GM18909 (cell line): ENCODE measurements around the gene CAPN3.
"Not testable (repeated sequence)": the region's sequence is repeated elsewhere in the genome, so short reads cannot be mapped to it uniquely, and the experiment has no call there.

Experiments
- ATAC-seq: cut with Tn5 transposase; IDR thresholded peaks from one replicate; pipeline ENCODE4 v1.9.1; 2021; ENCODE audit warnings: mild to moderate bottlenecking; ENCODE audit not compliant: unreplicated experiment, poor library complexity

CAPN3 gene

DNA sequence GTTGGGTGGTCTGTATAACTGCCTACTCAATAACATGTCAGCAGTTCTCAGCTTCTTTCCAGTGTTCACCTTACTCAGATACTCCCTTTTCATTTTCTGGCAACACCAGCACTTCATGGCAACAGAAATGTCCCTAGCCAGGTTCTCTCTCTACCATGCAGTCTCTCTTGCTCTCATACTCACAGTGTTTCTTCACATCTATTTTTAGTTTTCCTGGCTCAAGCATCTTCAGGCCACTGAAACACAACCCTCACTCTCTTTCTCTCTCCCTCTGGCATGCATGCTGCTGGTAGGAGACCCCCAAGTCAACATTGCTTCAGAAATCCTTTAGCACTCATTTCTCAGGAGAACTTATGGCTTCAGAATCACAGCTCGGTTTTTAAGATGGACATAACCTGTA, at the start of gene CAPN3:
Gene CAPN3 (plus strand): TSS at position 253 of the 400 bp plus-strand sequence. CDS start 305 bp downstream, outside the sequence.
- ATAC-seq: no peak

- no peak for ATAC-seq
Measured at GRCh38 chr15:42313463-42313862, 45.8 kb upstream of the CAPN3 start.

DNA sequence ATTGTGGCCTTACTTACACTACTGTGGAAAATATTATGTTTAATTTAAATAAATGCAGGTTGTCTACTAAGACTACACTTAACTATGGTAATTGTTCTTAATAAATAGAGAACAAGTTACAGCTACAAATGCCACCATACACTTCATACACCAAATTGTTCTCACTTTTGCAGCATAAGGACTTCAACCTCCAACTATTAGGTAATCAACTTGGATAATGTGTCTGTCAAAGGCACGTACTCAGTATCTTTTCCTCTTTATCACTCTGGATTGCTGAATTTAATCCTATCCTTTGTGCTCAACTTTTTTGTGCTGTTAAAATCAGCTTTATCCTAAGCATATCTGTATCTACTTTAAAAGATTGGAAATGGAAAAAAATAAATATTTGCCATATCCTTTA, 44.5 kb upstream of the CAPN3 start:
- no peak for ATAC-seq

- no peak for ATAC-seq
Measured at GRCh38 chr15:42315521-42315920, 43.8 kb upstream of the CAPN3 start.

- not testable (repeated sequence) for ATAC-seq
Measured at GRCh38 chr15:42316282-42316805, 43.0 kb upstream of the CAPN3 start.

- ATAC-seq: no peak
Measured at GRCh38 chr15:42319206-42319605, 40.1 kb upstream of the CAPN3 start.

DNA sequence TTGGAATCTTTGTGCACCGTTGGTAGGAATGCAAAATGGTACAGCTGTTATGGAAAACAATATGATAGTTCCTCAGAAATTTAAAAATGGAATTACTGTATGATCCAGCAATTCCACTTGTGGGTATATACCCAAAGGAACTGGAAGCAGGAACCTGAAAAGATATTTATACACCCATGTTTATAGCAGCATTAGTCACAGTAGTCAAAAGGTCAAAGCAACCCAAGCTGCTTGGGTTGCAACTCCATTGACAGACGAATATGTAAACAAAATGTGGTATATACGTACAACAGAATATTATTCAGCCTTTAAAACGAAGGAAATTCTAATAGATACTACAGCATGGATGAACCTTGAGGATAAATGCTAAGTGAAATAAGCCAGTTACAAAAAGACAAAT, 35.0 kb upstream of the CAPN3 start:
- no peak for ATAC-seq

DNA sequence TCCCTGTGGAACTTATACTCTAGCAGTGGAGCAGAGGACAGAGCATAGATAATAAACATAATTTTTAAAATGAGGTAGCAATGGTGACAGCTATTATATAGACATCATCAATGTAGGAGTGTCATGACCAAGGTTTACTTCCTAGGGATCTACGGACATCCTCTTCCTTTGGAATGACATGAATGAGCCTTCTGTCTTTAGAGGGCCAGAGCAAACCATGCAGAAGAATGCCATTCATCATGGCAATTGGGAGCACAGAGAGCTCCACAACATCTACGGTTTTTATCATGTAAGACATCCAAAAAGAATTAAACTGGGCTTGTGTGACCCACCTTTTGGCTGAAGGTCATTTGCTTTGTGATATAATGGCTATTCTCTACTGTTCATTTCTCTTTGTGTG, 30.1 kb upstream of the CAPN3 start:
- ATAC-seq: no peak

GRCh38 chr15:42329992-42330391, 29.3 kb upstream of the CAPN3 start:
- ATAC-seq: no peak

DNA sequence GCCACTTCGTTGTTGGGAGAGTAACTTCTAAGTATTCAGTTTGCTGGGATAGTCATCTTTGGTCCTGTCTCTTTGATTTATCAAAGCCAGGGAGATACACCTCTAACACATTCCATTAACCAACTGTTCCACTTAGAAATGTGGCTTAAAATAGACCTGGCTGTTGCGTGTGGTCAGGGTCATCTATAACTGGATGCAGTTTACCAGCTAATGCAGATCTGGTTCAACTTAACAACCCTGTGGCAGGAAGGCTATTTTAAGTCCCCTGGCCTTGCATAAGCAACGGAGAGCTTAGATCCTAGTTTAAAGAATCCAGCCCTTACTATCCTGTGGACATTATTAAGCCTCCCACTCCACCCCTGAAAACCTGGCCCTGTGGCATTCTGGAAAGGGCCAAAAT, 28.1 kb upstream of the CAPN3 start:
- no peak for ATAC-seq

- ATAC-seq: no peak
Measured at GRCh38 chr15:42332331-42332730, 27.0 kb upstream of the CAPN3 start.

GRCh38 chr15:42335074-42335473, 24.2 kb upstream of the CAPN3 start:
- ATAC-seq: no peak

DNA sequence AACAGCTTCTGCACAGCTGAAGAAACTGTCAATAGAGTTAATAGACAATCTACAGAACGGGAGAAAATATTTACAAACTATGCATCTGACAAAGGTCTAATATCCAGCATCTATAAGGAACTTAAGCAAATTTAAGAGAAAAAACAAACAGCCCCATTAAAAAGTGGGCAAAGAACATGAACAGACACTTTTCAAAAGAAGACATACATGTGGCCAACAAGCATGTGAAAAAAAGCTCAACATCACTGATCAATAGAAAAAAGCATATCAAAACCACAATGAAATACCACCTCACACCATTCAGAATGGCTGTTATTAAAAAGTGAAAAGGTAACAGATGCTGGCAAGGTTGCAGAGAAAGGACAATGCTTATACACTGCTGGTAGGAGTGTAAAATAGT, 22.7 kb upstream of the CAPN3 start:
- not testable (repeated sequence) for ATAC-seq

DNA sequence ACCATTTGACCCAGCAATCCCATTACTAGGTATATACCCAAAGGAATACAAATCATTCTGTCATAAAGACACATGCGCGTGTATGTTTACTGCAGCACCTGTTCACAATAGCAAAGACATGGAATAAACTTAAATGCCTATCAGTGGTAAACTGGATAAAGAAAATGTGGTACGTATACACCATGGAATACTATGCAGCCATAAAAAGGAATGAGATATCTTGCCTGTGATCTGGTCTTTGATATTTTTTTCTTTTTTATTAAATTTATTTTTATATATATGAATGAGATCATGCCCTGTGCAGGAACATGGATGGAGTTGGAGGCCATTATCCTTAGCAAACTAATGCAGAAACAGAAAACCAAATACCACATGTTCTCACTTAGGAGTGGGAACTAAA, 22.2 kb upstream of the CAPN3 start:
- not testable (repeated sequence) for ATAC-seq

DNA sequence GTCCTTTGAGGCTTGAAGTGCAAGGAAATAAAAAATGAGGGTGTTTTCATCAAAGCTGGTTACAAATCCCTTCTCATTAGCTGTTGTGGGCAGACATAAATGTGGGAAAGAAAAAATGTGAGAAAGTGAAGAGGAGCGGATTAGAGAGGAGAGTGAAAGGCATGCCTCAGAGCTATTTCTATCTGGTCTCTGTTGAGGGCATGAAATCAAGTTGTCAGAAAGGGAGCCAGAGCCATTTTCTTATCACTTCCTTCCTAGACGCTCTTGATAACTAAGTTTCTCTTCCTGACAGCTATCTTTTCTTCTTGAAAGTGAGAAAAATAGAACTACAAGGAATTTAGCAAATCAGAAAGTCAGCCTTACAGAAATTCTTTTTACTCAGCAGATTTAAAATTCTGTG, 20.8 kb upstream of the CAPN3 start:
- no peak for ATAC-seq

GRCh38 chr15:42343596-42344232, 15.6 kb upstream of the CAPN3 start:
- no peak for ATAC-seq

GRCh38 chr15:42344763-42345162, 14.5 kb upstream of the CAPN3 start:
- ATAC-seq: no peak

- no peak for ATAC-seq
Measured at GRCh38 chr15:42345504-42345903, 13.8 kb upstream of the CAPN3 start.

DNA sequence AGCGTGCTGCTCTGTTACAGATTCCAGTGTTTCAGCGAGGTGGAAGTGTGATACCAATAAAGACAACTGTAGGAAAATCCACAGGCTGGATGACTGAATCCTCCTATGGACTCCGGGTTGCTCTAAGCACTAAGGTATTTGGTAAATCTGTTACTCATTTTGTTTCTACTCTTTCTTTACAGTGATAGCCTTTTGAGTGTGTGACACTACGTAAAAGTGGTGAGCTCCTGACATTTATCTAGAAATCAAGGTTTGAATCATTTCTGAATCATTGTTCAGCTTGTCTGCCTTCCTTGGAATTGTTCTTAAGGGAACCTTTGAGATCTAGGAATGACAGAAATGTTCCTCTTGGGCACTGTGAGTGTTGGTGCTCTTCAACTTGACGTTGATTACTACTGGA, 11.2 kb upstream of the CAPN3 start:
- ATAC-seq: no peak

GRCh38 chr15:42349186-42349585, 10.1 kb upstream of the CAPN3 start:
- no peak for ATAC-seq

DNA sequence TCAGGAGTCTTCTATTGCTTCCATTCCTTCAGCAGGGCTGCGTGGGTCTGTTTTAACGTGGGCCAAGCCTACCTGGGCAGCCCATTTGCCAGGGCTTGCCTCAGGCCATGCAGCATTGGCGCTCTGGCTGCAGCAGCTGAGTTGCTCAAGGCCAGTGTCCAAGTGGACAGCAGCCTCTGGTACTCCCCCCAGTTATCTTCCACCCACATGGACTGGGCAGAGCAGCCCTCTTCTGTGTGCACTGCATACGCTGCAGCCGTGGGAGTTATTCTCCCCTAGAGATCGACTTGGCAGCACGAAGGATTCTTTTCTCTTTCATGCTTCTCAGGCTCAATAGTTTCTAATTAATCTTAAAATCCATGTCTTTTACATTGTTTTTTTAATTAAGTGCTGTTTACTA, 6.9 kb upstream of the CAPN3 start:
- ATAC-seq: no peak

- no peak for ATAC-seq
Measured at GRCh38 chr15:42353061-42353460, 6.2 kb upstream of the CAPN3 start.
